Measurements from ENCODE around the gene HCN2. TPM values are rescaled to one million over a fixed set of nuclear protein-coding genes. Genes with fewer than 3 reads are reported as not detected.

Gene HCN2
- total and polyA plus RNA-seq, 9 of the 15 experiments (the other 6 are each of a cell fraction or from before 2014, with no cell fraction given): 0.29 to 4.2 (median 0.82) TPM; not detected in 2

DNA sequence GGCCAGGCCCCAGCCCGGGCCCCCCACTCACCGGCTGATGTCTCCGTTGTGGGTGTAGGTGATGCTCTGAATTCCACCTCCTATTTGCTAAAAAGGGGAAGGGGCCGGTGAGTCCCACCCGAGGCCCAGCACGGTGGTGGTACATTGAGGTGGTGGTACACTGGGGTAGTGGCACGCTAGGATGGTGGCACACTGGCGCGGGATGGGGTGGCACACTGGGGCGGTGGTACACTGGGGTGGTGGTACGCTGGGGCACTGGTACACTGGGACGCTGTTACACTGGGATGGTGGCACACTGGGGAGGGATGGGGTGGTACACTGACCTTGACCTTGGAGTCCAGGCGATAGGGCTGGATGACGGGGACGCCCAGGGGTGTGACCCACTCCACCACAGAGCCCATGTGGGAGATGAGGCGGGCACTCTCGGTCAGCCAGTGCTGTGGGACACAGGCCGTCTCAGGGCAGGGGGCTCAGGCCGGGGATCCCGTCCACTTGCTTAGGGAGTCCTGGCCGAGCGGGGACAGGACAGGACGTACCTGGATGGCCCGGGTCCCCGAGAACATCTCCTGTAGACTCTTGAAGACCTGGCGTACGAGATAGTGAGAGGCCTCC lies 29.1 kb downstream of the HCN2 start (continued):
- TF ChIP-seq, protein P1, sequence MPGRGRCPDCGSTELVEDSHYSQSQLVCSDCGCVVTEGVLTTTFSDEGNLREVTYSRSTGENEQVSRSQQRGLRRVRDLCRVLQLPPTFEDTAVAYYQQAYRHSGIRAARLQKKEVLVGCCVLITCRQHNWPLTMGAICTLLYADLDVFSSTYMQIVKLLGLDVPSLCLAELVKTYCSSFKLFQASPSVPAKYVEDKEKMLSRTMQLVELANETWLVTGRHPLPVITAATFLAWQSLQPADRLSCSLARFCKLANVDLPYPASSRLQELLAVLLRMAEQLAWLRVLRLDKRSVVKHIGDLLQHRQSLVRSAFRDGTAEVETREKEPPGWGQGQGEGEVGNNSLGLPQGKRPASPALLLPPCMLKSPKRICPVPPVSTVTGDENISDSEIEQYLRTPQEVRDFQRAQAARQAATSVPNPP (IDR thresholded peaks at IDR 0.05; ENCODE audit: borderline replicate concordance, insufficient read depth, insufficient read length): no peak

DNA sequence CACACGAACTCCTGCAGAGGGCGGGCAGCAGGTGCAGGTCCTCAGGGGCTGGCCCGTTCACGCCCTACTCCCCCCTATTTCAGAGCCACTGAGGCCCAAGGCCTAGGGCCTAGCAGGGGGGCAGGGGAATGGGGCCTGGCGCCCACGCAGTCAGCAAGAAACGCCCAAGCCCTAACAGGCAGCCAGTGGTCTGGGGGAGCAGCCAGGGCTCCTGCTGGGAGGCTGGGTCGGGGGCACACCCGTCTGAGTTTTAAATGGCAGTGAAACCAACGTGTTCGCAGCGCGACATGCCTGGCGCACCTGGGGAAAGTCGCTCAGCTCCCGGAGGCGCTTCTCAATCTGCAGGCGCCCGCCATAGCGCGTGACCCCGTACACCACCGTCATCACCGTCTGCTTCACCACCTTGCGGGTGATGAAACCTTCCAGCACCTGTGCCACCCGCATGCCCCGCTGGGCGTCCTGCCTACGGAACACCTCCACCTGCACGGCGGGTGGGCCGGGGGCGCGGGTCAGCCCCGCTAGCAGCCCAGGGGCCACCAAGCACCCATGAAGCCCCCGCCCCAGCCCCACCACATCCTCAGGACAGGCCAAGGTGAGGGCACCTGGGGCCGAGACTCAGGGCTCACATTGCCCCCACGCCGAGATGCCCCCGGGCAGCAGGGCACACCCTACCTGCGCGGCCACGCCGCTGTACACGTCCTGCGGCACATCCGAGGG lies 29.8 kb downstream of the HCN2 start:
- ChIA-PET CTCF (ENCODE audit: low intra/inter-chr PET ratio) (no interaction called here), POLR2A (no interaction called here)
- no peak overlapping the region for H3K4me3 ChIP-seq
- FAIRE-seq: no peak
- H3K4me2 ChIP-seq (ENCODE audit: insufficient read depth, low read length): no peak overlapping the region
- H3K9ac ChIP-seq (ENCODE audit: insufficient read depth in 1 of 2, low read depth in 2 of 2, low read length in 2 of 2): no peak overlapping the region
- H3K79me2 ChIP-seq (ENCODE audit: control insufficient read depth, insufficient read depth, low read length): no peaks in the 10 kb centered on the region
- no peak overlapping the region for H3K27ac ChIP-seq (ENCODE audit: extremely low read depth, low read depth, low read length)
- WGBS (ENCODE audit: insufficient coverage, low coverage, missing lambda C conversion rate): 91% methylated on average over 21 of the region's 47 CpGs
- DNase-seq (ENCODE audit: extremely low read depth in 1 of 4, low spot score in 3 of 4): no peak
- no TSS peak for BruUV-seq (replicated peaks)
- no peaks in the 10 kb centered on the region for H3K9me1 ChIP-seq (ENCODE audit: control insufficient read depth, insufficient read depth, low read length)
- peaks cover 79% of the 10 kb centered on the region; the same call in 2 of the 3 replicates for H3K36me3 ChIP-seq (ENCODE audit: control insufficient read depth, insufficient read depth, low read length)
- intact Hi-C loops (cut with micrococcal nuclease): no loop called here
- TF ChIP-seq ZBTB33 (CRISPR knock-in tag; IDR thresholded peaks at IDR 0.05) (peak; percentile 74), ZNF324 (CRISPR knock-in tag; IDR thresholded peaks at IDR 0.05) (no peak)
- in situ Hi-C loops (cut with MboI): no loop called here
- H4K20me1 ChIP-seq (replicated peaks; ENCODE audit: control insufficient read depth, insufficient read depth, low read length): no peaks in the 10 kb centered on the region
- peaks cover 0 to 13% of the 10 kb centered on the region in 2 experiments; a peak in 1 of 5 replicates for H3K4me1 ChIP-seq (replicated peaks in 1 of 2; ENCODE audit: control insufficient read depth in 2 of 2, insufficient read depth in 2 of 2, low read length in 2 of 2)
- no peak for ATAC-seq
- no peaks in the 10 kb centered on the region for H3K27me3 ChIP-seq (ENCODE audit: control insufficient read depth in 2 of 2, insufficient read depth in 2 of 2, low read length in 2 of 2)
- no peak overlapping the region for H2AFZ ChIP-seq (ENCODE audit: low read depth, low read length)
- no peaks in the 10 kb centered on the region; the same call in 1 of the 2 replicates for H3K9me3 ChIP-seq (replicated peaks; ENCODE audit: control insufficient read depth, insufficient read depth, low read depth, low read length)
